Body of pancreas (tissue), 4 donors: Measurements from ENCODE around the gene MGME1. TPM values are rescaled to one million over a fixed set of nuclear protein-coding genes. Genes with fewer than 3 reads are reported as not detected.

Source experiments
- ATAC-seq: fragments of 150-250 bp; one replicate; pipeline ENCODE4 v1.9.1; 2016
- DNase-seq, 4 donors: peaks; one replicate each; pipeline ENCODE4 v3.0.0-alpha.2; 2019
- H3K27ac ChIP-seq, 4 donors: fragments of 200-600 bp; sonication (generic); 1 replicate in 3 of 4; 2 replicates in 1 of 4; pipeline versions ENCODE4 v1.5.1 to v1.6.1; 2016 to 2019; ENCODE audit warnings: mild to moderate bottlenecking in 1 of 4, mixed read lengths in 1 of 4, moderate library complexity in 1 of 4
- H3K27me3 ChIP-seq, 2 donors: fragments of 200-600 bp; sonication (generic); one replicate each; pipeline ENCODE4 v1.6.0; 2016; ENCODE audit warnings: mild to moderate bottlenecking in 1 of 2
- H3K36me3 ChIP-seq, 2 donors: fragments of 200-600 bp; sonication (generic); replicated peaks in 1 of 2; 2 replicates each; pipeline ENCODE4 v1.5.1; 2016; ENCODE audit warnings: low read depth in 2 of 2; ENCODE audit not compliant: insufficient read depth in 1 of 2
- H3K4me1 ChIP-seq: fragments of 200-600 bp; sonication (generic); one replicate; pipeline ENCODE4 v1.6.0; 2016
- H3K4me3 ChIP-seq, 2 donors: fragments of 200-600 bp; sonication (generic); 1 replicate in 1 of 2; 2 replicates in 1 of 2; pipeline ENCODE4 v1.5.1; 2016 to 2019
- H3K9me3 ChIP-seq, 3 donors: fragments of 200-600 bp; sonication (generic); 1 replicate in 2 of 3; 2 replicates in 1 of 3; pipeline ENCODE4 v1.5.1; 2016
- CTCF ChIP-seq, 7 experiments: fragments of 450-650 bp in 4 of 7; fragments of 200-600 bp in 3 of 7; sonication (generic) in 3 of 7; IDR thresholded peaks; one replicate each; pipeline ENCODE4 v1.5.1; 2016 to 2019; ENCODE audit warnings: antibody characterized with exemption in 7 of 7
- POLR2A ChIP-seq, 3 donors: fragments of 450-650 bp; IDR thresholded peaks; one replicate each; pipeline ENCODE4 v1.6.1; 2016; ENCODE audit warnings: antibody characterized with exemption in 3 of 3, mild to moderate bottlenecking in 2 of 3
- WGBS, 2 donors: methylation state at CpG; one replicate each; pipeline ENCODE4 v1.1.5; 2017; 5-methylcytosine and 5-hydroxymethylcytosine counted together
- intact Hi-C: fragments of 100-400 bp; cut with DNase I; formaldehyde crosslinking; loops from one replicate; pipeline ENCODE4 v1.15.1; 2023
- total RNA-seq, 2 donors: library from RNA; depleted of rRNA; stranded (reverse); fragments of >200 nt; gene quantifications; one replicate each; pipeline ENCODE4 v1.1.0, GENCODE V29; 2016

MGME1 gene
- total RNA-seq, 2 donors from 2014 or later = 3.0 to 6.5 TPM

GRCh38 chr20:17940224-17940971, 28.4 kb upstream of the MGME1 start:
- 63 to 77% methylated on average over 6 of the region's 6 CpGs for WGBS, 2 donors
- peaks cover 0 to 22% of the 10 kb centered on the region in 2 donors for H3K36me3 ChIP-seq

GRCh38 chr20:17941087-17941825, 27.6 kb upstream of the MGME1 start:
- peaks cover 16% of the 10 kb centered on the region for H3K4me1 ChIP-seq
- H3K36me3 ChIP-seq = peaks cover 0 to 27% of the 10 kb centered on the region in 2 donors
- H3K27ac ChIP-seq = no peak overlapping the region
- no peak overlapping the region for H3K4me3 ChIP-seq
- H3K9me3 ChIP-seq = no peaks in the 10 kb centered on the region
- TF ChIP-seq POLR2A (IDR thresholded peaks at IDR 0.05) (no peak), CTCF (IDR thresholded peaks at IDR 0.05) (no peak)
- DNase-seq (no peak), ATAC-seq (no peak)
- intact Hi-C loops = no loop called here
- no peaks in the 10 kb centered on the region for H3K27me3 ChIP-seq
- WGBS, 2 donors = 87 to 93% methylated on average over 10 of the region's 10 CpGs

More at GRCh38 chr20:17940224-17940971, 28.4 kb upstream of the MGME1 start:
- intact Hi-C loops = no loop called here
- ATAC-seq = no peak
- TF ChIP-seq CTCF (IDR thresholded peaks at IDR 0.05) (no peak), POLR2A (IDR thresholded peaks at IDR 0.05) (no peak)
- Histone ChIP-seq H3K27me3 (no peaks in the 10 kb centered on the region), H3K4me3 (no peak overlapping the region), H3K9me3 (no peaks in the 10 kb centered on the region), H3K4me1 (peaks cover 16% of the 10 kb centered on the region), H3K27ac (no peak overlapping the region)
- DNase-seq = no peak

- peaks cover 16% of the 10 kb centered on the region for H3K4me1 ChIP-seq
- no peak overlapping the region for H3K27ac ChIP-seq
- ATAC-seq = no peak
- TF ChIP-seq POLR2A (IDR thresholded peaks at IDR 0.05) = no peak
- no peak for TF ChIP-seq CTCF (IDR thresholded peaks at IDR 0.05)
- H3K4me3 ChIP-seq = no peak overlapping the region
- 82 to 87% methylated on average over 3 of the region's 3 CpGs for WGBS, 2 donors
- H3K36me3 ChIP-seq = peaks cover 0 to 27% of the 10 kb centered on the region in 2 donors
- intact Hi-C loops = no loop called here
- H3K27me3 ChIP-seq = no peaks in the 10 kb centered on the region
- no peaks in the 10 kb centered on the region for H3K9me3 ChIP-seq
- DNase-seq = no peak
Observed at GRCh38 chr20:17941826-17942196, 27.0 kb upstream of the MGME1 start.

GRCh38 chr20:17943343-17943742, 25.5 kb upstream of the MGME1 start:
- peaks cover 7% of the 10 kb centered on the region for H3K4me1 ChIP-seq
- DNase-seq (no peak), ATAC-seq (no peak)
- H3K4me3 ChIP-seq = no peak overlapping the region
- intact Hi-C loops = no loop called here
- H3K27ac ChIP-seq = no peak overlapping the region
- WGBS, 2 donors = 60 to 75% methylated on average over 3 of the region's 3 CpGs
- no peaks in the 10 kb centered on the region for H3K9me3 ChIP-seq
- H3K27me3 ChIP-seq = no peaks in the 10 kb centered on the region
- TF ChIP-seq POLR2A (IDR thresholded peaks at IDR 0.05) = no peak
- TF ChIP-seq CTCF (IDR thresholded peaks at IDR 0.05) = no peak
- H3K36me3 ChIP-seq = peaks cover under 1 to 34% of the 10 kb centered on the region in 2 donors
